Body of pancreas (tissue), 4 donors: ENCODE results near the gene FBXO10.

Source experiments
- CTCF ChIP-seq, 7 experiments: fragments of 450-650 bp in 4 of 7; fragments of 200-600 bp in 3 of 7; sonication (generic) in 3 of 7; IDR thresholded peaks; one replicate each; pipeline ENCODE4 v1.5.1; 2016 to 2019; ENCODE audit warnings: antibody characterized with exemption in 7 of 7
- POLR2A ChIP-seq, 3 donors: fragments of 450-650 bp; IDR thresholded peaks; one replicate each; pipeline ENCODE4 v1.6.1; 2016; ENCODE audit warnings: antibody characterized with exemption in 3 of 3, mild to moderate bottlenecking in 2 of 3

GRCh38 chr9:37617161-37617560, 41.0 kb upstream of the FBXO10 start:
- TF ChIP-seq CTCF (IDR thresholded peaks at IDR 0.05) (no peak), POLR2A (IDR thresholded peaks at IDR 0.05) (no peak)
